RPMI7951 (cell line): ENCODE measurements around the gene AGTRAP. TPM values are rescaled to one million over a fixed set of nuclear protein-coding genes. Genes with fewer than 3 reads are reported as not detected.

Source experiments
- DNase-seq: peaks from one replicate; pipeline ENCODE4 v3.0.0-alpha.2; 2012; ENCODE audit warnings: low read depth
- total RNA-seq: library from RNA; depleted of rRNA; stranded (reverse); fragments of >200 nt; shearing (Covaris generic); gene quantifications from 2 replicates; pipeline ENCODE4 v1.2.3, GENCODE V29; 2014; rRNA removed

The AGTRAP gene
- total RNA-seq, 1 experiment from 2014 or later = 53.5 TPM

- no peak for DNase-seq
These were observed 64.0 kb downstream of the AGTRAP start for GRCh38 chr1:11799896-11800295.

DNA sequence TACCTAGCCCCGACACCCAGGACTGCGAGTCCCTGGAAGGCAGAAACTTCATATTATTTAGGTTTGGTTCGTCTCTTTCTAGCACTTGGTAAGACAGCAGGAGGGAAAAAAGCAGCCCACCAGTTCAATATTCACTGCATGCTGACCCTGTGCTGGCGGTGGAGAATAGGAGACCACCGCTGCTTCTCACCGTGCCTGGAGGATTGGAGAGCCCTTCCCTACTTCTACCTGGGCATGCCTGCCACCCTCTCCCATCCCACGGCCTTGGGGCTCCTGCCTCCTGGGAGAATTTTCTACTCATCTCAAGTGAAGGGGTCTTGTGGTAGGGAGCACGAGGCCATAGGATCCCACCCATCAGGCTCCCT, 64.4 kb downstream of the AGTRAP start:
- no peak for DNase-seq

Other genes starting within 250 kb of the AGTRAP start
- 0.10 and 0.36 TPM in 2 replicates for gene FBXO2, start 81.7 kb upstream of the AGTRAP start, total RNA-seq
- 4.7 and 6.7 TPM in 2 replicates for gene FBXO44, start 81.3 kb upstream of the AGTRAP start, total RNA-seq
- 2.3 and 2.9 TPM in 2 replicates for gene FBXO6, start 71.9 kb upstream of the AGTRAP start, total RNA-seq
- 143 and 155 TPM in 2 replicates for gene MAD2L2, start 55.0 kb upstream of the AGTRAP start, total RNA-seq
- gene DRAXIN, start 44.4 kb upstream of the AGTRAP start, total RNA-seq = under 0.01 and 0.10 TPM in 2 replicates
- not detected in 2 replicates for gene C1orf167, start 26.1 kb downstream of the AGTRAP start, total RNA-seq
- gene MTHFR, start 69.8 kb downstream of the AGTRAP start, total RNA-seq = 3.2 and 3.4 TPM in 2 replicates
- gene CLCN6, start 70.1 kb downstream of the AGTRAP start, total RNA-seq = 5.5 and 6.2 TPM in 2 replicates
- gene NPPA, start 111.6 kb downstream of the AGTRAP start, total RNA-seq = not detected in 2 replicates
- not detected in 2 replicates for gene NPPB, start 122.8 kb downstream of the AGTRAP start, total RNA-seq
- 53.2 and 58.2 TPM in 2 replicates for gene KIAA2013, start 190.3 kb downstream of the AGTRAP start, total RNA-seq
- 395 and 413 TPM in 2 replicates for gene PLOD1, start 198.6 kb downstream of the AGTRAP start, total RNA-seq
- 36.0 and 38.9 TPM in 2 replicates for gene MFN2, start 244.3 kb downstream of the AGTRAP start, total RNA-seq